ENCODE measurements around the gene WASF1. TPM values are rescaled to one million over a fixed set of nuclear protein-coding genes. Genes with fewer than 3 reads are reported as not detected.

WASF1 gene
- total RNA-seq, 1 experiment from 2014 or later: 22.3 TPM

GRCh38 chr6:110103260-110103659 lies 76.2 kb downstream of the WASF1 start:
- TF ChIP-seq KAT7 (CRISPR knock-in tag; IDR thresholded peaks at IDR 0.05; ENCODE audit: borderline replicate concordance): no peak
- no peak for TF ChIP-seq RORB (CRISPR knock-in tag; IDR thresholded peaks at IDR 0.05)
- TF ChIP-seq USF1 (CRISPR knock-in tag; IDR thresholded peaks at IDR 0.05): no peak
- TF ChIP-seq CDX4 (CRISPR knock-in tag; IDR thresholded peaks at IDR 0.05; ENCODE audit: borderline replicate concordance): no peak
- no peak for TF ChIP-seq SP1 (CRISPR knock-in tag; conservative IDR thresholded peaks at IDR 0.05)
- TF ChIP-seq JAZF1 (CRISPR knock-in tag; IDR thresholded peaks at IDR 0.05): no peak
- no peak for TF ChIP-seq PRRX2 (CRISPR knock-in tag; IDR thresholded peaks at IDR 0.05)
- TF ChIP-seq ZNF396 (CRISPR knock-in tag; IDR thresholded peaks at IDR 0.05; ENCODE audit: borderline replicate concordance): no peak
- no peak for TF ChIP-seq ZNF416 (CRISPR knock-in tag; IDR thresholded peaks at IDR 0.05)
- TF ChIP-seq TCF7 (CRISPR knock-in tag; IDR thresholded peaks at IDR 0.05; ENCODE audit: low read depth): no peak
- TF ChIP-seq IRF1 (CRISPR knock-in tag; IDR thresholded peaks at IDR 0.05): no peak
- TF ChIP-seq RELA (CRISPR knock-in tag; IDR thresholded peaks at IDR 0.05; ENCODE audit: borderline replicate concordance): no peak
- no peak for TF ChIP-seq NFE2L1 (CRISPR knock-in tag; IDR thresholded peaks at IDR 0.05)
- TF ChIP-seq FOXP1 (CRISPR knock-in tag; IDR thresholded peaks at IDR 0.05; ENCODE audit: borderline replicate concordance): no peak
- no peak for TF ChIP-seq ZNF423 (CRISPR knock-in tag; IDR thresholded peaks at IDR 0.05)
- no peak for TF ChIP-seq NR2C2 (CRISPR knock-in tag; IDR thresholded peaks at IDR 0.05)
- TF ChIP-seq IRF2 (CRISPR knock-in tag; IDR thresholded peaks at IDR 0.05; ENCODE audit: borderline replicate concordance, low read depth): no peak
- no peak for TF ChIP-seq E2F5 (CRISPR knock-in tag; IDR thresholded peaks at IDR 0.05)
- DNase-seq (ENCODE audit: low spot score) (no peak), ATAC-seq (no peak)
- H3K27ac Mint-ChIP-seq: no peak overlapping the region
- peaks cover 18% of the 10 kb centered on the region for H3K36me3 Mint-ChIP-seq
- no peak overlapping the region for H3K4me3 Mint-ChIP-seq
- H3K9me3 Mint-ChIP-seq: no peaks in the 10 kb centered on the region
- no peaks in the 10 kb centered on the region for H3K27me3 Mint-ChIP-seq (ENCODE audit: low read depth)
- H3K4me1 Mint-ChIP-seq: peaks cover 14% of the 10 kb centered on the region
- ChIA-PET CTCF (interaction anchor here (1.1 kb wide), 1 partner anchor 64 kb away, joined by 3 read pairs; no protein-coding TSS in a partner anchor), POLR2A (no interaction called here)

GRCh38 chr6:110102411-110102810 lies 77.1 kb downstream of the WASF1 start:
- H3K27ac Mint-ChIP-seq: no peak overlapping the region
- no peaks in the 10 kb centered on the region for H3K9me3 Mint-ChIP-seq
- no peaks in the 10 kb centered on the region for H3K27me3 Mint-ChIP-seq (ENCODE audit: low read depth)
- ATAC-seq (no peak), DNase-seq (ENCODE audit: low spot score) (no peak)
- TF ChIP-seq PRRX2 (CRISPR knock-in tag; IDR thresholded peaks at IDR 0.05) (no peak), ESRRA (CRISPR knock-in tag; IDR thresholded peaks at IDR 0.05; ENCODE audit: borderline replicate concordance) (no peak), AFF4 (CRISPR knock-in tag; IDR thresholded peaks at IDR 0.05; ENCODE audit: borderline replicate concordance) (no peak), EMX1 (CRISPR knock-in tag; IDR thresholded peaks at IDR 0.05) (no peak), TCF7 (CRISPR knock-in tag; IDR thresholded peaks at IDR 0.05; ENCODE audit: low read depth) (no peak), ZNF423 (CRISPR knock-in tag; IDR thresholded peaks at IDR 0.05) (no peak), USF1 (CRISPR knock-in tag; IDR thresholded peaks at IDR 0.05) (no peak), MLX (CRISPR knock-in tag; IDR thresholded peaks at IDR 0.05) (no peak), SOX15 (CRISPR knock-in tag; IDR thresholded peaks at IDR 0.05) (no peak), ATF3 (CRISPR knock-in tag; conservative IDR thresholded peaks at IDR 0.05) (no peak), ELF4 (CRISPR knock-in tag; IDR thresholded peaks at IDR 0.05; ENCODE audit: low read depth) (no peak), ZNF317 (CRISPR knock-in tag; IDR thresholded peaks at IDR 0.05; ENCODE audit: borderline replicate concordance, low read depth) (no peak), RELA (CRISPR knock-in tag; IDR thresholded peaks at IDR 0.05; ENCODE audit: borderline replicate concordance) (no peak), HMGA2 (CRISPR knock-in tag; IDR thresholded peaks at IDR 0.05) (no peak), GTF2I (CRISPR knock-in tag; conservative IDR thresholded peaks at IDR 0.05) (no peak), MYBL2 (CRISPR knock-in tag; IDR thresholded peaks at IDR 0.05) (no peak)
- peaks cover 18% of the 10 kb centered on the region for H3K36me3 Mint-ChIP-seq
- no peak overlapping the region for H3K4me3 Mint-ChIP-seq
- H3K4me1 Mint-ChIP-seq: peaks cover 20% of the 10 kb centered on the region
- ChIA-PET POLR2A (no interaction called here), CTCF (interaction anchor here (0.9 to 1.2 kb wide), 2 partner anchors 76 to 239 kb away, joined by 3 to 4 read pairs; no protein-coding TSS in a partner anchor)

All from WTC11 (cell line).